ENCODE data around the gene RDH5.

Gene RDH5

GRCh38 chr12:55738123-55739024 lies 18.2 kb downstream of the RDH5 start:
- H3K4me3 ChIP-seq (ENCODE audit: control insufficient read depth, low read depth, low read length): peak overlapping the region; percentile 60
- peak; percentile 76 for TF ChIP-seq CTCF (IDR thresholded peaks at IDR 0.05; ENCODE audit: control insufficient read depth, insufficient read depth, low read depth, low read length, missing control alignments)
- no peak for DNase-seq (ENCODE audit: low read depth)

- TF ChIP-seq CTCF (IDR thresholded peaks at IDR 0.05; ENCODE audit: control insufficient read depth, insufficient read depth, low read depth, low read length, missing control alignments): no peak
- DNase-seq (ENCODE audit: low read depth): no peak
- H3K4me3 ChIP-seq (ENCODE audit: control insufficient read depth, low read depth, low read length): no peak overlapping the region
These were observed 18.8 kb downstream of the RDH5 start for GRCh38 chr12:55739025-55739378.

GRCh38 chr12:55741931-55742680 lies 21.9 kb downstream of the RDH5 start:
- DNase-seq (ENCODE audit: low read depth): no peak
- TF ChIP-seq CTCF (IDR thresholded peaks at IDR 0.05; ENCODE audit: control insufficient read depth, insufficient read depth, low read depth, low read length, missing control alignments): no peak
- peak overlapping the region; percentile 39 for H3K4me3 ChIP-seq (ENCODE audit: control insufficient read depth, low read depth, low read length)

- no peak for DNase-seq (ENCODE audit: low read depth)
- H3K4me3 ChIP-seq (ENCODE audit: control insufficient read depth, low read depth, low read length): peak within 1 kb of the TSS; percentile 62
- TF ChIP-seq CTCF (IDR thresholded peaks at IDR 0.05; ENCODE audit: control insufficient read depth, insufficient read depth, low read depth, low read length, missing control alignments): no peak
These were observed 22.7 kb downstream of the RDH5 start, which contains the start of gene GDF11 for GRCh38 chr12:55742719-55743405. Gene GDF11 (plus strand): TSS chr12:55743122. CDS start chr12:55743317, 195 bp downstream.

GRCh38 chr12:55743406-55744339 lies 23.5 kb downstream of the RDH5 start:
- peak overlapping the region; percentile 62 for H3K4me3 ChIP-seq (ENCODE audit: control insufficient read depth, low read depth, low read length)
- TF ChIP-seq CTCF (IDR thresholded peaks at IDR 0.05; ENCODE audit: control insufficient read depth, insufficient read depth, low read depth, low read length, missing control alignments): peak; percentile 14
- no peak for DNase-seq (ENCODE audit: low read depth)

All from AG09309 (cell line).